ENCODE measurements around the gene ERFE. TPM values are rescaled to one million over a fixed set of nuclear protein-coding genes. Genes with fewer than 3 reads are reported as not detected.
A peak's percentile ranks its signal among the peaks of the same experiment; 100 is the strongest.

ERFE gene
- total RNA-seq, 4 donors from 2014 or later = 0.40 to 0.57 (median 0.53) TPM; not detected in 1

DNA sequence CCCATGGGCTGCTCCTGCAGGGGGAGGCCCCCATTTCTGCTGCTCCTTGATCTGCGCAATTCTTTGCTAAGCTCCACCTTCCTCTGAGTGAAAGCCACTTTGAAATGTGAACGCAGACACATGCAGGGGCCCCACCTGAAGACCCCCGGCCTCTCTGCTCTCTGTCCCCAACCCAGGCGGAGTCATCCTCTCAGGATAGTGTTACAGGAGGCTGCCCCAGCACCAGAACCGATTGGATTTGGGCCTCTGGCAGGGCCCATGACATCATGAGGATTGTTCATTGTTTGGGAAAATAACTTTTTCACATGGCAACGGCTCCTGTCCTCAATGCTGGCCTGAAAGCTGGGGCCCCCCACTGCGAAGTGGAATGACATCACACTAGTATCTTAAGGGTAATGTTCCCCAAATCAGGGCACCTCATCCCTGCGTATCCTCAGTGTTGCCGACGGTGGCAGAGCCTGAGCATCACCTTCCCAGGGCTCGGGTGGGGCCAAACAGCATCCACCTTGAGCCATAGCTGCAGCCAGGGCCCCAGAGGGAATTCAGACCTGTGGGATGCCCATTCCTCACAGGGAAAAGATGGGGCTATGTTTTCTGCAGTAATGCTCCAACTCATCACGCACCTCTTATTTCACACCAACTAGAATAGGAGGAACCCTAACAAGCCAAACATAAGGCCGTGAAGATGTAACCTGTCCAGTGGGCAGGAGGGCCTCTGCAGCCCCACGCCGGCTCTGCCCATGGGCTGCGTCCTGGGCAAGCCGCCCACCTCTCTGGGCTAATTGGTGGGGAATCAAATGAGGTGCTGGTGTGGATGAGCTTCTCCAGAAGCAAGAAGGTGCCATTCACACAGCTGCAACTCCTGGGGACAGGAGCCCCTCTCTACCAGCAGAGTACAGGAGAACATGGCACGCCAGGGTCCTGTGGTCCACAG lies 2.7 kb upstream of the ERFE start:
- H3K27ac ChIP-seq = peak overlapping the region in 2 of 4 donors; percentile 17 to 62
- TF ChIP-seq, protein P1, sequence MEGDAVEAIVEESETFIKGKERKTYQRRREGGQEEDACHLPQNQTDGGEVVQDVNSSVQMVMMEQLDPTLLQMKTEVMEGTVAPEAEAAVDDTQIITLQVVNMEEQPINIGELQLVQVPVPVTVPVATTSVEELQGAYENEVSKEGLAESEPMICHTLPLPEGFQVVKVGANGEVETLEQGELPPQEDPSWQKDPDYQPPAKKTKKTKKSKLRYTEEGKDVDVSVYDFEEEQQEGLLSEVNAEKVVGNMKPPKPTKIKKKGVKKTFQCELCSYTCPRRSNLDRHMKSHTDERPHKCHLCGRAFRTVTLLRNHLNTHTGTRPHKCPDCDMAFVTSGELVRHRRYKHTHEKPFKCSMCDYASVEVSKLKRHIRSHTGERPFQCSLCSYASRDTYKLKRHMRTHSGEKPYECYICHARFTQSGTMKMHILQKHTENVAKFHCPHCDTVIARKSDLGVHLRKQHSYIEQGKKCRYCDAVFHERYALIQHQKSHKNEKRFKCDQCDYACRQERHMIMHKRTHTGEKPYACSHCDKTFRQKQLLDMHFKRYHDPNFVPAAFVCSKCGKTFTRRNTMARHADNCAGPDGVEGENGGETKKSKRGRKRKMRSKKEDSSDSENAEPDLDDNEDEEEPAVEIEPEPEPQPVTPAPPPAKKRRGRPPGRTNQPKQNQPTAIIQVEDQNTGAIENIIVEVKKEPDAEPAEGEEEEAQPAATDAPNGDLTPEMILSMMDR (IDR thresholded peaks at IDR 0.05) = no peak
- no peak for TF ChIP-seq POLR2A (IDR thresholded peaks at IDR 0.05)
- peaks cover 0 to 19% (median 10%) of the 10 kb centered on the region in 4 donors for H3K4me1 ChIP-seq

DNA sequence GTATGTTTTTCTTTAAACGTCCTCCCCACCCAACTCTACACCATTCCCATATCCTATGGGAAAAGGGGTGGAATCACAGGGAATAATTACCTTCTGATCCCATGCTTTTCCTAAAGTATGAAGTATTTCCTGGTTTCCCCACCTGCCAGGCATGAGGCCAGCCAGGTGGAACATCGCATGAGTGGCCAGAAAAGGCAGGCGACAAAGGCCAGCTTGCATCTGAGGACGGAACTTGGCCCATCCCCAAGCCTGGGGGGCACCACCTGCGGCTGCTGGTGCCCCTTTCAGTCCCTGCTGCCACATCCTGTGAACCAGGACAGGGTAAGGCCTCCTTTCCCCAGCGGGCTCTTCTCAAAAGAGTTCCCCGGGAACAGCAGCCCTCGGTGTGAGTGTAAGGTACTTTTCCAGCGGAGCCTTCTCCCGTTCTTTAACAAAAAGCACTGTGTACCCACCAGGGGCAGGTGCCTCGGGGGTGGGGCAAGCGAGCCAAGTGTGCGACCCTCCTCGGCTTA lies 1.2 kb upstream of the ERFE start:
- no peak for TF ChIP-seq POLR2A (IDR thresholded peaks at IDR 0.05)
- TF ChIP-seq, protein P1 (IDR thresholded peaks at IDR 0.05) = no peak

More for the DNA sequence above, 2.7 kb upstream of the ERFE start:
- H3K27me3 ChIP-seq = peaks cover 0 to 7% of the 10 kb centered on the region in 2 donors
- no peak overlapping the region for H3K4me3 ChIP-seq
- H3K36me3 ChIP-seq = no peaks in the 10 kb centered on the region
- DNase-seq = no peak
- H3K9me3 ChIP-seq = no peaks in the 10 kb centered on the region

DNA sequence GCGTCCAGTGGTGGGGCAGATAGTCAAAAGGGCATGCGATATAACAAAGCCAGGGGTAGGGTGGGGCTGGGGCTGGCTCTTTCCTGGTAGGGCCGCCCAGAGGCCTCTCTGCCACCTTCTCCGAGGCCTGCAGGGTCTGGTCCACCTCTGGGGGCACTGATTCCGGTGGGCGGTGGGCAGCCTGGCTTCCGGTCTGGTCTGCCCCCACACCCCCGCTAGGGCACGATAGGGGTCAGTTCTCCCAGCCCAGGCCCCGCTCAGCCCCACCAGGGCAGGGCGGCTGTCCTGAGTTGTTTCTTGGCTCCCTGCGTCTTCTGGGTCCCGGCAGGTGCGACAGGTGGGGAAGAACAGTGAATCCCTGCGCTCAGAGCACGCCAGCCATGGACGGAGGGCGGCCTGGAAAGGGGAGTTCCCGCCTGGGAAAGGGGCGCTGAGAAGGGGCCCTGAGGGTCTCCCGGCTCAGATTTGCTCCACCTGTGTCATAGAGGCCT lies 707 bp upstream of the ERFE start:
- Histone ChIP-seq H3K4me3 (no peak overlapping the region), H3K36me3 (no peaks in the 10 kb centered on the region), H3K9me3 (no peaks in the 10 kb centered on the region), H3K27me3 (peaks cover 0 to 13% of the 10 kb centered on the region in 2 donors), H3K4me1 (peaks cover 0 to 19% (median 10%) of the 10 kb centered on the region in 4 donors), H3K27ac (no peak overlapping the region)
- DNase-seq = peak in 1 of 3 donors; percentile 48
- no peak for TF ChIP-seq POLR2A (IDR thresholded peaks at IDR 0.05)
- TF ChIP-seq, protein P1 (IDR thresholded peaks at IDR 0.05) = no peak

More for the DNA sequence above, 1.2 kb upstream of the ERFE start:
- H3K27me3 ChIP-seq = peaks cover 0 to 8% of the 10 kb centered on the region in 2 donors
- no peaks in the 10 kb centered on the region for H3K36me3 ChIP-seq
- DNase-seq = no peak
- H3K9me3 ChIP-seq = no peaks in the 10 kb centered on the region
- H3K27ac ChIP-seq = no peak overlapping the region
- H3K4me3 ChIP-seq = no peak overlapping the region
- H3K4me1 ChIP-seq = peaks cover 0 to 19% (median 10%) of the 10 kb centered on the region in 4 donors

DNA sequence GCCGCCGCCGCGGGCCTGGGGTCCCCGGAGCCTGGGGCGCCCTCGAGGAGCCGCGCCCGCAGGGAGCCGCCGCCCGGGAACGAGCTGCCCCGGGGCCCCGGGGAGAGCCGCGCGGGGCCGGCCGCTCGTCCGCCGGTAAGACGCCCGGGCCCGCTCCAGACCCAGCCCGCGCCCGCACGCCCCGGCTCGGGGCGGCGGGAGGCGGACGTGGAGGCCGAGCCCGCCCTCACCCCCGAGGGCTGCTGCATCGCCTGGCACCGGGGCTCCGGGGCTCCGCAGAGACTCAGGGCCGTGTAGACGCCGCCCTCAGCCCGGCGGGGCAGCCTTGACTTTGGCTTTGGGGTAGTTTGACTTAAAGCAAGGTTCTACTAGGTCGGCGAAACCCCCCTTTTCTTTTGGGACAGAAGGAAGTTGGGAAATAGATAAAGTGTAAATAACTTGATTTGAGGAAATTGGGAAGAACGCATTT lies 335 bp downstream of the ERFE start:
- no peak for TF ChIP-seq POLR2A (IDR thresholded peaks at IDR 0.05)
- TF ChIP-seq, protein P1 (IDR thresholded peaks at IDR 0.05) = no peak
- H3K27ac ChIP-seq = no peak overlapping the region
- peaks cover 0 to 21% of the 10 kb centered on the region in 2 donors for H3K27me3 ChIP-seq
- peak in 1 of 3 donors; percentile 49 for DNase-seq
- no peaks in the 10 kb centered on the region for H3K9me3 ChIP-seq
- H3K36me3 ChIP-seq = no peaks in the 10 kb centered on the region
- H3K4me1 ChIP-seq = peaks cover 0 to 28% (median 13%) of the 10 kb centered on the region in 4 donors
- H3K4me3 ChIP-seq = peak overlapping the region; percentile 15 to 53 (median 44)

DNA sequence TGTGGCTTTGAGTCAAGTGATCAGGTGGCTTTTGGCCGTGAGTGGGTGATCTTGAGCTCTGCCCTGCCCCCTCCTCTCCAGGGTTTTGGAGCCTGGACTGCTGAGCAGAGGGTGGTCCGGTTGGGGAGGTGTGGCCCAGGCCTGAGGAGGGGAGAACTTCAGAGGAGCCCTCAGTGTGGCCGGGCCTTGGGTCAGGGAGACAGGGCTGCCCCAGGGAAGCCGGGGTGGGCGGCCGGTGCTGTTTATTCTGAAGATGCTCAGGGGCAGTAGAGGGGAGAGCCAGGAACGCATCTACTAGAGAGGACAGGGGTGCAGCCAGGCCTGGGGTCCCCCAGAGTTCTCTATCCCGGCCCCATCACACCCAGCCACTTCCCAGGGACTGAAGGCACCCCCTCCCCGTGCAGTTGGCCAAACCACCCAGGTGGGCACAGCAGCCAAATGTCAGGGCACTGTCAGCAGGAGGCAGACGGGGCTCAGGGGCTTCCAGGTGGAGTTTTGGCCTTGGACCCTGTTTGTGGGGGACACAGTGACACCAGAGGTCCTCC lies 963 bp downstream of the ERFE start:
- peak in 1 of 3 donors; percentile 41 for DNase-seq
- TF ChIP-seq, protein P1 (IDR thresholded peaks at IDR 0.05) = no peak
- no peak for TF ChIP-seq POLR2A (IDR thresholded peaks at IDR 0.05)
- H3K4me3 ChIP-seq = peak overlapping the region in 3 of 4 donors; percentile 40 to 53 (median 48)
- H3K9me3 ChIP-seq = no peaks in the 10 kb centered on the region
- H3K27me3 ChIP-seq = peaks cover 0 to 23% of the 10 kb centered on the region in 2 donors
- H3K27ac ChIP-seq = no peak overlapping the region
- H3K4me1 ChIP-seq = peaks cover 0 to 31% (median 14%) of the 10 kb centered on the region in 4 donors
- H3K36me3 ChIP-seq = no peaks in the 10 kb centered on the region
